Suprapubic skin (tissue), 3 donors: ENCODE data around the gene PDCD4.

ENCODE experiments used
- CTCF ChIP-seq, 2 donors: fragments of 200-600 bp in 1 of 2; fragments of 450-650 bp in 1 of 2; sonication (generic) in 1 of 2; IDR thresholded peaks; one replicate each; pipeline ENCODE4 v1.5.1; 2016 to 2019; ENCODE audit warnings: antibody characterized with exemption in 2 of 2, mild to moderate bottlenecking in 1 of 2, moderate library complexity in 1 of 2
- POLR2A ChIP-seq, 2 donors: fragments of 450-650 bp; IDR thresholded peaks; one replicate each; pipeline ENCODE4 v1.6.1; 2017; ENCODE audit warnings: antibody characterized with exemption in 2 of 2, mild to moderate bottlenecking in 2 of 2, moderate library complexity in 2 of 2

GRCh38 chr10:110825508-110825907 is 46.2 kb upstream of the PDCD4 start:
- TF ChIP-seq CTCF (IDR thresholded peaks at IDR 0.05) (no peak), POLR2A (IDR thresholded peaks at IDR 0.05) (no peak)
